ENCODE results near the gene LSM2.

The LSM2 gene

DNA sequence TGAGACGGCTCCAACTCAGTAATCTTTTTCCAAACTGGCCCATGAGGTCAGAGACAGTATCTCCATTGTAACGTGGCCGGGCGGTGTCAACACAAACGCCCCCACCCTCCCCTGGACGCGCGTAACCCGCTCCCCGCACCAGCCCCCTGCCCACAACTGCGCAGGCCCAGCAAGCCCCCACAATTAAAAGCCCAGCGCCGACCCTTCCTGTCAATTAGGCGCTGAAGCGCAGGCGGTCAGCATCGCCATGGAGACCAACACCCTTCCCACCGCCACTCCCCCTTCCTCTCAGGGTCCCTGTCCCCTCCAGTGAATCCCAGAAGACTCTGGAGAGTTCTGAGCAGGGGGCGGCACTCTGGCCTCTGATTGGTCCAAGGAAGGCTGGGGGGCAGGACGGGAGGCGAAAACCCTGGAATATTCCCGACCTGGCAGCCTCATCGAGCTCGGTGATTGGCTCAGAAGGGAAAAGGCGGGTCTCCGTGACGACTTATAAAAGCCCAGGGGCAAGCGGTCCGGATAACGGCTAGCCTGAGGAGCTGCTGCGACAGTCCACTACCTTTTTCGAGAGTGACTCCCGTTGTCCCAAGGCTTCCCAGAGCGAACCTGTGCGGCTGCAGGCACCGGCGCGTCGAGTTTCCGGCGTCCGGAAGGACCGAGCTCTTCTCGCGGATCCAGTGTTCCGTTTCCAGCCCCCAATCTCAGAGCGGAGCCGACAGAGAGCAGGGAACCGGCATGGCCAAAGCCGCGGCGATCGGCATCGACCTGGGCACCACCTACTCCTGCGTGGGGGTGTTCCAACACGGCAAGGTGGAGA, 8.5 kb upstream of the LSM2 start, which contains the start of the genes HSPA1A and HSPA1L:
Gene HSPA1A (plus strand): TSS at position 519 of the 814 bp plus-strand sequence. CDS start 214 bp downstream, at position 733.
Gene HSPA1L (minus strand): TSS at position 259 of the 814 bp plus-strand sequence. CDS start 3,311 bp downstream, outside the sequence.
- TF ChIP-seq, protein P1, sequence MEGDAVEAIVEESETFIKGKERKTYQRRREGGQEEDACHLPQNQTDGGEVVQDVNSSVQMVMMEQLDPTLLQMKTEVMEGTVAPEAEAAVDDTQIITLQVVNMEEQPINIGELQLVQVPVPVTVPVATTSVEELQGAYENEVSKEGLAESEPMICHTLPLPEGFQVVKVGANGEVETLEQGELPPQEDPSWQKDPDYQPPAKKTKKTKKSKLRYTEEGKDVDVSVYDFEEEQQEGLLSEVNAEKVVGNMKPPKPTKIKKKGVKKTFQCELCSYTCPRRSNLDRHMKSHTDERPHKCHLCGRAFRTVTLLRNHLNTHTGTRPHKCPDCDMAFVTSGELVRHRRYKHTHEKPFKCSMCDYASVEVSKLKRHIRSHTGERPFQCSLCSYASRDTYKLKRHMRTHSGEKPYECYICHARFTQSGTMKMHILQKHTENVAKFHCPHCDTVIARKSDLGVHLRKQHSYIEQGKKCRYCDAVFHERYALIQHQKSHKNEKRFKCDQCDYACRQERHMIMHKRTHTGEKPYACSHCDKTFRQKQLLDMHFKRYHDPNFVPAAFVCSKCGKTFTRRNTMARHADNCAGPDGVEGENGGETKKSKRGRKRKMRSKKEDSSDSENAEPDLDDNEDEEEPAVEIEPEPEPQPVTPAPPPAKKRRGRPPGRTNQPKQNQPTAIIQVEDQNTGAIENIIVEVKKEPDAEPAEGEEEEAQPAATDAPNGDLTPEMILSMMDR (IDR thresholded peaks at IDR 0.05): no peak

DNA sequence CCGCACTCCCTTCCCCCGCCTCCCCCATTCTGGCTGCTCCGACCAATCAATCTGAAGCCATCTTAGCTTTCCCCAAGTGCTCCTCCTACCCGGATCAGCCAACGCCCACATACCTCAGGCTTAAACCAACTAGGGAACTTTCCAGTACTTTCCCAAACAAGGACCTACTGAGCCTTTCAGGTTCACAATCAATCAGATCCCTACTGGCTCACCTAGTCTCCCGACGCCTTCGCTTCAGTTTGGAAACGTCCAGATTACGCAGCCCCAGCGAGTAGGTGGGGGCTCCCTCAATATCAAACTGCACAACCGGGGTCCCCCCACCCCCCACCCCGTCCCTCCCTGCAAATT, 7.9 kb upstream of the LSM2 start:
- TF ChIP-seq, protein P1 (IDR thresholded peaks at IDR 0.05): no peak

DNA sequence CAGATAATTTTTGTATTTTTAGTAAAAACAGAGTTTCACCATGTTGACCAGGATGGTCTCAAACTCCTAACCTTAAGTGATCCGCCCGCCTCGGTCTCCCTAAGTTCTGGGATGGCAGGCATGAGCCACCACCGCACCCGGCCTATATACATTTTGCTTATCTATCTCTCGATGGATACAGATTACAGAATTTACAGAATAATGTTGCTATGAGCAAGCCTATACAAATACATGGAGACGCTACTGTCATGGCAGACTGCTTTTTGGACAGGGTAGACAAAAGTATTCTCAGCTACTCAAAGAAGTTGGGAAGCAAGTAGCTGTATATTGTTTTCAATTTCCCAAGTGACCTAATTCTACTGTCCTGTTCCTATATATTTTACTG, 6.7 kb upstream of the LSM2 start:
- TF ChIP-seq, protein P1 (IDR thresholded peaks at IDR 0.05): no peak

DNA sequence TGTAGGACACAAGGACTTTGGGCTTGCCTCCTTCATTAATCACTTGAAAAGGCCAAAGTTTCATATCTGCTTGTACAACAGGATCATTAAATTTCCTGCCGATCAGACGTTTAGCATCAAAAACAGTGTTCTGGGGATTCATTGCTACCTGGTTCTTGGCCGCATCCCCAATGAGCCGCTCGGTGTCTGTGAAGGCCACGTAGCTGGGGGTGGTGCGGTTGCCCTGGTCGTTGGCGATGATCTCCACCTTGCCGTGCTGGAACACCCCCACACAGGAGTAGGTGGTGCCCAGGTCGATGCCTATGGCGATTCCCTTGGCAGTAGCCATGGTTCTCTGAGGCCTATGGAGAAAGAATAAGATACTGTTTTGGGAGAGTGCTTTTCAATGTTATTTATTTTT, 4.9 kb upstream of the LSM2 start:
- TF ChIP-seq, protein P1 (IDR thresholded peaks at IDR 0.05): no peak

DNA sequence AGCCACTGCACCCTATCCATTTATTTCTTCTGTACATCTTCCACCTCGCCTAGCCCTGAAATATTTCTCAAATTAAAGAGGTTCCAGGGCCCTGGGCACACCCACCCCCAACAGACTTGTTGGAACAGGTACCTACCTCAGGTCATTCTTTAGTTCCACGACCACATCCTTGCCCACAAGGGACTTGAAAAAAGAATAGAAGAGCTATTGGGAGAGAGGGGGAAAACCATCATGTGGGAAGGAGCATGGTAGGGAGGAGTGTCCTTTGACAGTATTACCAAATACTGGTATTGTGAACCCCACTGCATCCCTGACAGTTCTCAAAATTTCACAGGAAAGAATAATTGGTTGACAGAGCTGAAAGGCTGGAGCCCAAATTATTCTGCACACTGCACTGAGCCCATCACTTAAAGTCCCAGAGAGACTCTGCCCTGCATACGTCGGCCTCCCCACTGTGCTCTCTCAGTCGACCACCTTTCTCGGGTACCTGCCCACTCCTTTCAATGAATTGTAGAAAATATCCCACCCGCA, 762 bp downstream of the LSM2 start:
- TF ChIP-seq, protein P1 (IDR thresholded peaks at IDR 0.05): no peak

DNA sequence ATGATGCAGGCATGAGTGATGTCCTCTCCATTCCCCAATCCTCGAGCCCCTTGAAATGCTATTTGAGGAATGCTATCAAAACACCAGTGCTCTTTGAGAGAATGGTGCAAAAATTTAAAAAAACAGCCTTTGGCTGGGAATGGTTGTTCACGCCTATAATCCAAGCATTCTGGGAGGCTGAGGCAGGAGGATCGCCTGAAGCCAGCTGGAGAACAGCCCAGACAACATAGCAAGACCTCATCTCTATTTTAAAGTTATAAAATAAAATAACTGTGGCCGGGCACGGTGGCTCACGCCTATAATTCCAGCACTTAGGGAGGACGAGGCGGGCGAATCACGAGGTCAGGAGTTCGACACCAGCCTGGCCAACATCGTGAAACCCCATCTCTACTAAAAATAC, 7.0 kb downstream of the LSM2 start:
- TF ChIP-seq, protein P1 (IDR thresholded peaks at IDR 0.05): no peak

DNA sequence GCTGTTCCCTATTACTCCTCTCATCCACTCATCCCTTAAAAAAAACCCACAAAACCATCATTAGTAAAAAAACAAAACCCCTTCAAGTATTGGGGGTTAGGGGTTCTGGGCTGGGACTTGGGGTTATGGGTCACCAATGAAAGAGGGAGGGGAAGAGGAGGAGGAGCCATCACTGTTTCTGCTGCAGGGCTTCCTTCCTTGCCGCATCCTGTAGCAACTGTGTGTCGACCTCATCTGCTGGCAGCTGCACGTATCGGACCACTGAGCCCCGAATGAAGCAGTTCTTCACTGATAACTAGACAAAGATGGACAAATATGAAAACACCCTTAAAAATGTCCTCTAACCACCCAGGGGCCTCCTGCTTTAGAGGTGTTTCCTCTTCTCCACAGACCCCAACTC, 9.2 kb downstream of the LSM2 start:
- TF ChIP-seq, protein P1 (IDR thresholded peaks at IDR 0.05): no peak

Measured in LNCAP (cell line).